ENCODE results near the gene PIGP. TPM values are rescaled to one million over a fixed set of nuclear protein-coding genes. Genes with fewer than 3 reads are reported as not detected.

Gene PIGP
- total and polyA plus RNA-seq, 2 of the 13 experiments (the other 11 are each of a cell fraction or from before 2014, with no cell fraction given) = 14.8 to 33.4 TPM

DNA sequence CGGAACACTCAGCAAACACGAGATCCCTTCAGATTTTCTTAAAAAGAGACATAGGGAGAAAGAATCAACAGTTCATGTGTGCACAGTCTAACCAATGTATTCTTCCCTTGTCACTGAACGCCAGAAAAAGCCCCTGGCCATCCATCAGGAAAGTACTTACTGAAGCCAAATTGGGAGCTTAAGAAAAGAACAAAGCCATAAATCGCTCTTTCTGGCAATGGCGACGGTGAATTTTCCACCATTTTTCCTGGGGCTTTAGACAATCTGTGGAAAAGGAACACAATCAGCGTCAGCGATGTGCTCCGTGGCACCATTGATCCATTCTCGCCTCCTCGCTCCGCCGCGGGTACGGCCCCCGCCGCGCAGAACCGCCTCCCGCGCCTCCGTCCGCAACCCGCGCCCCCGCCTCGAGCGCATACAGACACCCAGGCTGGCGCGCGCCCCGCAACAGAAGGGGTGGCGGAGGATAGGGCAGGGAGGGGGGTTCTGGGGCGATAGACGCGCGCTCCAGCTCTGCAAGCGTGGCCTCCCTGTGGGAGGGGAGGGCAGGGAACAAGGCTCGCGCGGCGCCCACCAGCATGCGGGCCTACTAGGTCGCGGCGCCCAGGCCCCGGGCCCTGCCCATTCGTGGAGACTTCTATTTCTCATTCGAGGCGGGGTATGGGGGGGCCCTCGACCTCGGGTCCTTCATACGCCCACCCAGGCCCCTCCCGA, 440 bp downstream of the PIGP start (continued):
- TF ChIP-seq IRF9 (CRISPR knock-in tag; IDR thresholded peaks at IDR 0.05; ENCODE audit: borderline replicate concordance) (0 out of 2 replicates have a peak, but pooled peaks have one; percentile 42), SETDB1 (CRISPR knock-in tag; IDR thresholded peaks at IDR 0.05; ENCODE audit: borderline replicate concordance) (no peak), ZNF616 (CRISPR knock-in tag; IDR thresholded peaks at IDR 0.05; ENCODE audit: low read depth) (no peak), RXRB (CRISPR knock-in tag; IDR thresholded peaks at IDR 0.05; ENCODE audit: borderline replicate concordance) (peak; percentile 25; the same call in 1 of the 2 replicates), ZNF432 (CRISPR knock-in tag; IDR thresholded peaks at IDR 0.05; ENCODE audit: borderline replicate concordance) (no peak), GATAD2A (CRISPR knock-in tag; IDR thresholded peaks at IDR 0.05) (peak; percentile 23; the same call in 1 of the 2 replicates), ZNF3 (CRISPR knock-in tag; IDR thresholded peaks at IDR 0.05) (no peak), NFYB (CRISPR knock-in tag; IDR thresholded peaks at IDR 0.05) (no peak), MED8 (CRISPR knock-in tag; IDR thresholded peaks at IDR 0.05; ENCODE audit: insufficient replicate concordance) (no peak), ZNF839 (CRISPR knock-in tag; IDR thresholded peaks at IDR 0.05; ENCODE audit: borderline replicate concordance) (no peak), TMF1 (CRISPR knock-in tag; IDR thresholded peaks at IDR 0.05; ENCODE audit: low read depth) (peak; percentile 68; the same call in 1 of the 2 replicates), MED13 (CRISPR knock-in tag; IDR thresholded peaks at IDR 0.05) (peak; percentile 61; the same call in 1 of the 2 replicates), FOXC1 (CRISPR knock-in tag; IDR thresholded peaks at IDR 0.05; ENCODE audit: borderline replicate concordance) (peak; percentile 57; the same call in 1 of the 2 replicates), SATB2 (CRISPR knock-in tag; IDR thresholded peaks at IDR 0.05) (no peak), GPN1 (CRISPR knock-in tag; IDR thresholded peaks at IDR 0.05; ENCODE audit: borderline replicate concordance) (no peak), ZNF660 (CRISPR knock-in tag; IDR thresholded peaks at IDR 0.05; ENCODE audit: borderline replicate concordance, low read depth) (no peak), ELF4 (CRISPR knock-in tag; IDR thresholded peaks at IDR 0.05; ENCODE audit: borderline replicate concordance) (0 out of 2 replicates have a peak, but pooled peaks have one; percentile 8), ZC3H4 (CRISPR knock-in tag; IDR thresholded peaks at IDR 0.05; ENCODE audit: borderline replicate concordance) (peak; percentile 92), ATM (IDR thresholded peaks at IDR 0.05; ENCODE audit: borderline replicate concordance) (no peak)
- TF ChIP-seq, protein P1, sequence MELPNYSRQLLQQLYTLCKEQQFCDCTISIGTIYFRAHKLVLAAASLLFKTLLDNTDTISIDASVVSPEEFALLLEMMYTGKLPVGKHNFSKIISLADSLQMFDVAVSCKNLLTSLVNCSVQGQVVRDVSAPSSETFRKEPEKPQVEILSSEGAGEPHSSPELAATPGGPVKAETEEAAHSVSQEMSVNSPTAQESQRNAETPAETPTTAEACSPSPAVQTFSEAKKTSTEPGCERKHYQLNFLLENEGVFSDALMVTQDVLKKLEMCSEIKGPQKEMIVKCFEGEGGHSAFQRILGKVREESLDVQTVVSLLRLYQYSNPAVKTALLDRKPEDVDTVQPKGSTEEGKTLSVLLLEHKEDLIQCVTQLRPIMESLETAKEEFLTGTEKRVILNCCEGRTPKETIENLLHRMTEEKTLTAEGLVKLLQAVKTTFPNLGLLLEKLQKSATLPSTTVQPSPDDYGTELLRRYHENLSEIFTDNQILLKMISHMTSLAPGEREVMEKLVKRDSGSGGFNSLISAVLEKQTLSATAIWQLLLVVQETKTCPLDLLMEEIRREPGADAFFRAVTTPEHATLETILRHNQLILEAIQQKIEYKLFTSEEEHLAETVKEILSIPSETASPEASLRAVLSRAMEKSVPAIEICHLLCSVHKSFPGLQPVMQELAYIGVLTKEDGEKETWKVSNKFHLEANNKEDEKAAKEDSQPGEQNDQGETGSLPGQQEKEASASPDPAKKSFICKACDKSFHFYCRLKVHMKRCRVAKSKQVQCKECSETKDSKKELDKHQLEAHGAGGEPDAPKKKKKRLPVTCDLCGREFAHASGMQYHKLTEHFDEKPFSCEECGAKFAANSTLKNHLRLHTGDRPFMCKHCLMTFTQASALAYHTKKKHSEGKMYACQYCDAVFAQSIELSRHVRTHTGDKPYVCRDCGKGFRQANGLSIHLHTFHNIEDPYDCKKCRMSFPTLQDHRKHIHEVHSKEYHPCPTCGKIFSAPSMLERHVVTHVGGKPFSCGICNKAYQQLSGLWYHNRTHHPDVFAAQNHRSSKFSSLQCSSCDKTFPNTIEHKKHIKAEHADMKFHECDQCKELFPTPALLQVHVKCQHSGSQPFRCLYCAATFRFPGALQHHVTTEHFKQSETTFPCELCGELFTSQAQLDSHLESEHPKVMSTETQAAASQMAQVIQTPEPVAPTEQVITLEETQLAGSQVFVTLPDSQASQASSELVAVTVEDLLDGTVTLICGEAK (IDR thresholded peaks at IDR 0.05) = no peak
- TF ChIP-seq, protein P1 (CRISPR knock-in tag; IDR thresholded peaks at IDR 0.05) = peak; percentile 73; the same call in 1 of the 2 replicates
